HG03565 (cell line): ENCODE measurements around the gene TPK1.
A peak's percentile ranks its signal among the peaks of the same experiment; 100 is the strongest.
"Not testable (repeated sequence)": the region's sequence is repeated elsewhere in the genome, so short reads cannot be mapped to it uniquely, and the experiment has no call there.

ENCODE experiments used
- ATAC-seq: cut with Tn5 transposase; IDR thresholded peaks from one replicate; pipeline ENCODE4 v1.9.1; 2021; ENCODE audit warnings: mild to moderate bottlenecking, moderate library complexity; ENCODE audit not compliant: unreplicated experiment

Gene TPK1

GRCh38 chr7:144780071-144780608 lies 55.7 kb downstream of the TPK1 start:
- ATAC-seq = no peak

DNA sequence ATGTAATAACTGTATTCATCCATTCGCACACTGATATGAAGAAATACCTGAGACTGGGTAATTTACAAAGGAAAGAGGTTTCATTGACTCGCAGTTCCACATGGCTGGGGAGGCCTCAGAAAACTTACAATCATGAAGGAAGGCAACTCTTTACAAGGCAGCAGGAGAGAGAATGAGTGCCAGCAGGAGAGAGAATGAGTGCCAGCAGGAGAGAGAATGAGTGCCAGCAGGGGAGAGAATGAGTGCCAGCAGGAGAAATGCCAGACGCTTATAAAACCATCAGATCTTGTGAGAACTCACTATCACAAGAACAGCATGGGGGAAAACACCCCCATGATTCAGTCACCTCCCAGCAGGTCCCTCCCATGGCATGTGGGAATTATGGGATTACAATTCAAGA lies 58.0 kb downstream of the TPK1 start:
- not testable (repeated sequence) for ATAC-seq

- ATAC-seq = no peak
These were observed 58.6 kb downstream of the TPK1 start for GRCh38 chr7:144777005-144777839.

DNA sequence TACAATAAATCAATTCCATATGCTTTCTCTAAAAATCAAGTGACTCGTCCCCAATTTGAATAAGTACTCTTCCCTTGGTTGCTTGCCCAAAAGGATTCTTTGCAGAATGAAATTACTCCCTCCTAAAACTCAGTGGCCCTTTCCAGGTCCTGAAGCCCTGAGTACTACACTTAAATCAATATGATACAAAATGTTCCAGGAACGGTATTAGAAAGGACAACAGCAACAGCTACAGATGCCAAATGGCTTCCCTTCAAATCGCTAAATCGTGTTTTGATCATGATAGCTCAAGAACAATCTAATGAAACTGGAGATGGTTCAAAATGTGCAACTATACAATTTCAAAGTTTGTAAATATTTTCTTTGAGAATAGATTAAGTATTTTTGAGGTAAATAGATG lies 59.4 kb downstream of the TPK1 start:
- ATAC-seq = no peak

GRCh38 chr7:144775749-144776148 lies 60.1 kb downstream of the TPK1 start:
- no peak for ATAC-seq

DNA sequence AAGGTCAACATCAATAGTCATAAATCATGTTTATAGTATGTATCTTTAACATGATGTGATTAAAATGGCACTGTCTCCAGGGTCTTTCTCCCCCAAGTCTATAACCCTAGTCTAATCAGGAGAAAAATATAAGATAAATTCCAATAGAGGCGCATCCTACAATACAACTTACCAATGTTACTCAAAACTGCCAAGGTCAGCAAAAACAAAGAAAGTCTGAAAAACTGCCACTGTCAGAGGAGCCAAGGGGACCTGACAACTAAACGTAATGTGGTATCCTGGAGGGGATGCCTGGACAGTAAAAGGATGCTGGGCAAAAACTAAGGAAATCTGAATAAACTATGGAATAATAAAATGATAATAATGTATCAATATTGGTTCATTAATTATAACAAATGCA lies 63.9 kb downstream of the TPK1 start:
- ATAC-seq = no peak

DNA sequence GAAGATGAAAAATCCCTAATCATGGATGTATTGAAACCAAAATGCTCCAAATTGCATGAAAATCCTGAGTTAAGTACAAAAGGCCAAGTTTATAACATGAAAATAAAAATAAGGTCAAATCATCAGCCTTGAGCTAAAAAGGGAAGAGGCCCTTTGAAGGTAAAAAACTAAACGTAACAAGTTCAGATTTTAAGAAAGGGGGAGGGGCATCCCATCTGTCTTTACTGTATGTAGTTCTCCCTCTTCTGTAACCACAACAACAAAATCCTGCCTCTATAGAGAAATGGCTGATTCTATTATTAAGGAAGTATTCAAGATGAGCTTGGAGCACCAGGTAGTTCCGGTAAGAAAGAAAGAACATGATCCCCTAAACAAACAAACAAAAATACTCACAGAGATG lies 64.7 kb downstream of the TPK1 start:
- ATAC-seq = no peak

- ATAC-seq = no peak
These were observed 66.5 kb downstream of the TPK1 start for GRCh38 chr7:144769352-144769751.

GRCh38 chr7:144768633-144769032 lies 67.2 kb downstream of the TPK1 start:
- ATAC-seq = no peak

GRCh38 chr7:144763291-144763690 lies 72.6 kb downstream of the TPK1 start:
- ATAC-seq = no peak

- ATAC-seq = no peak
These were observed 73.0 kb downstream of the TPK1 start for GRCh38 chr7:144762853-144763252.

DNA sequence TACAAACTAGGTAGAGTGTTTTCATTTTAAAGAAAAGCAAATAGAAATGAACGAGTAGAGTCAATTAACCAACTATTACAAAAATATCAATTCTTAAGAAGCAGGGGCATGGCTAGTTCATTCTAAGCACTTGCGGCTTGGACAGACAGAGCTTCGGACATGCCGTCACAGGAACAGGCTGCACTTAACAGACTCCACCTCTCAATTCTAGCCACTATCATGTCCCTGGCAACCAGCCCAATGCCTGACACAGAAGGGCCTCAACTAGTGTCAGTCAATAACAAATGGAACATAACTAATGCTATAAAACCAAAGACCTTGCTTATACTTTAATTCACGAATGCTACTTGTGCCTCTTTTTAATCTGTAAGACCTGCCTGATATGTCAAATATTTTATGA lies 74.4 kb downstream of the TPK1 start:
- ATAC-seq = no peak

- ATAC-seq = no peak
These were observed 76.2 kb downstream of the TPK1 start for GRCh38 chr7:144759653-144760052.

GRCh38 chr7:144747936-144748335 lies 87.9 kb downstream of the TPK1 start:
- ATAC-seq = no peak

DNA sequence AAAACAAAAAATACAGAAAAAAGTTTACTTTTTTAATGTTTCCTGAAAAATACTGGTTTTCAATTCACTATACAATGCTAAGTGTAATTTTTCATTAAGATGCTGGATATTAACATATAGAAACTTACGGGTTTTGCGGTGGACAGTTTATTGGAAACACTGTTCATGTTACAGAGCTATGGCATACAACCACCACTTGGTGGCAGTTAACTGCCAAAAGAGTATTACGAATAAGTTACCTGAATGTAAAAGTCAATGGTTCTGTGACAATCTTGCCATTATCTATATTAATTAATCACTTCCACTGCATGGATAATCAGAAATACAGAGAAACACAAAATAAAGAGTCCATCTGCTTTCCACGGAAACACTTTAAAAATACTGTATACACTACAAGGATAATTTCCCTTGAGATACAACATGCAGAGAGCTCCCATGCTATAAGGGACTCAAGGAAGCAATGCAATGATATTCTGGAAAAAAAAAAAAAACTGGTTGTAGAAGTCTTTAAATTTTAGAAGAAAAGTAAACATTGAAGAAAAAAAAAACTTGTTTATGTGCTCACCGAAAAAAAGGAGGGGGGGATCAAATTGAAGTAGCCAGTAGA lies 97.0 kb downstream of the TPK1 start:
- peak; percentile 93 for ATAC-seq

DNA sequence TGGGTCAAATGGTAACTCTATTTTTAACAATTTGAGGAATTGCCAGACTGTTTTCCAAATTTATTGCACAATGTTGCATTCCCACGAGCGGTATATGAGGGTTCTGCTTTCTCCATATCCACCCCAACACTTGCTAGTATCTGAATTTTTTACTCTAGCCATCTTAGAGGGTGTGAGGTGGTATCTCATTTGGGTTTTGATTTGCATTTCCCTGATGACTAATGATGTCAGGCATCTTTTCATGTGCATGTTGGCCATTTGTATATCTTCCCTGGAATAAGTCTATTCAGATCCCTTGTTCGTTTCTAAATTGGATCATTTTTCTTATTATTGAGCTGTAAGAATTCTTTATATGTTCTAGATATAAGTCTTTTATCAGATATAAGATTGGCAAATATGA lies 97.7 kb downstream of the TPK1 start:
- no peak for ATAC-seq

DNA sequence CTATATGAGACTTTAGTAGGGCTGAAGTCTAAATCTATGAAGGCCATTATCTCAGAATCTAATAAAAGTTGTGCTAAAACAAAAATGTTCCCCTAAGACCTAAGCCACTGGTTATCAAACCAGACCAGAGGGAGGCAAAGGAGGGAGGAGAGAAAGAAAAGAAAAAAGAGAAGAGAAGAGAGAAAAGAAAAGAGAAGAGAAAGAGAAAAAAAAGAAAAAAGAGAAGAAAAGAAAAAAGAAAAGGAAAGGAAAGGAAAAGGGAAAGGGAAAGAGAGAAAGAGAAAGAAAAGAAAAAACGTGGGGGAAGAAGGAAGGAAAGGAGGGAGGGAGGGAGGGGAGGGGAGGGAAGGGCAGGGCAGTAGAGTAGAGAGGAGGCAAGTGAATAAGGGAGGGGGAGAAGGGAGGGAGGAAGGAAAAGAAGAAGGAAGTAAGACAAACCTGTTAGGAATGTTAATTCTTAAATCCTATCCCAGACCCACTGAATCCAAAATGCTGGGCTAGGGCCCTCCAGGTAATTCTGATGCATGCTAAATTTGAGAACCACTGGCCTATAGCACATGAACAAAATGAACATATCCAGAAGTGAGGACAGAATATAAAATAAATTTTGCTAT lies 98.9 kb downstream of the TPK1 start:
- ATAC-seq = no peak

DNA sequence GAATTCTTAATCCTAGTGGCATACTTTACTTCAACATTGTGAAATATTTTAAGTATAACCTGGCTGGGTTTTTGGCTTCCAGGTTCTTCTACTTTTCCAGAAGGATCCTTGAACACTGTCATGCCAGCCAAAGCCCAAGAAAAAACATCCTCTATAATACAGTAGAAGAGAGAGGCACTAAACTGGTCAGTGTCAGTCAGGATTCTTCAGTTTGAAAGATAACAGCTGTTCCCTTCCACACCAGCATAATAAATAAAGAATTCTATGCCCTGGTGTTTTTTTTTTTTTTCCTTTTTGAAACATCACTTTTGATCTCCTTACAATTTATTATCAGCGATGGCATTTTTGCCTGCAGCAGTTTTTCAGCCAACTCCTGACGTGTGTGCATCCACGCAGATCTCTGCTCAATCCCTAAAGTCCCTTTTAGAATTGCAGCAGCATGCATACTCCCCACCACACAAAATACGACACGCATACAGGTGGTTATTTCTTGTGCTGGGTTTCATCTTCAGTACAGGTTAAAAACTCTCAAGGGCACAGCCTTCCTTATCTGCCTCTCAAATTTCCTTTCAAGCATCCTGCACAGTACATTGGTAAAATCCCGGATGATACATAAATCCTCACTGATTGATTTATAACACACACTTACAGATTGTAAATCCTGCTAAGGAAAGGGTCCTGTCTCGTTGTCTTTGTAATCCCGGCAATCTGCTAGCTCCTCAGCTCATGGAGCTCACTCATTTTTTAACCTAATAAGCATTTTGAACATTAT lies 100.2 kb downstream of the TPK1 start:
- no peak for ATAC-seq

GRCh38 chr7:144731661-144732351 lies 104.0 kb downstream of the TPK1 start:
- no peak for ATAC-seq

DNA sequence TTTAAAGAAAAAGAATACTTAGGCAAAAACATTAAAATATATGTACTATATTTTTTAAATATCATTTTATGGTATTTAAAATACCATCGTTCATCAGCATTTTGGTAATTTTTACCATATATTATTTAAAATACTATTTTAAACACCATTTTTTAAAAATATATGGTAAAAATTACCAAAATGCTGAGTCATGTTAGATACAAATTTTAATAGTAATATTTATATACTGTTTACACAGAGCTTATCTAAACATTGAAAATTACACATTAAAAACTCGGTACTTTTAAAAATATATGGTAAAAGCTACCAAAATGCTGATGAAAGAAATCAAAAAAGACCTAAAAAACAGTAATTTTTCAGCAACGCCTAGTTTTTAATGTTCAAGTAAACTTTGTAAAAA lies 105.6 kb downstream of the TPK1 start:
- no peak for ATAC-seq

DNA sequence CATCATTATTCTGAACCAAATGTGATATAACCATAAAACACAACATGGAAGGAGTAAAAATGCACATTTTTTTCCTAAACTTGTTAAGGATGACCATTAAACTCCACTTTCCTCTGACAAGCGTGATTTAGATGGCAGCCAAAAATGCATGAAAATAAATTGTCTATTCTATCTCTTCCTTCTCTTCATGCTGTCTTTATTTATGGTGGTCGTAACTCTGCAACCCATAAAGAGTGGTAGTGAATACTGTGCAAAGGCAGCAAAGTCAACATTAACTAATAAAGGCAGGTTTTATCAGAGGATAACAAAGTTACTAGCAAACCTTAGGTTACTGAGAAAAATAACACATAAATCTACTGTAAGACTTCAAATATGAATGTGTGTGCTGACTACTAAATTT lies 106.6 kb downstream of the TPK1 start:
- no peak for ATAC-seq
